Right lobe of liver (tissue), 4 donors: ENCODE measurements around the gene GOLGA8B.
"Not testable (repeated sequence)": the region's sequence is repeated elsewhere in the genome, so short reads cannot be mapped to it uniquely, and the experiment has no call there.

Source experiments
- POLR2A ChIP-seq: fragments of 450-650 bp; IDR thresholded peaks from one replicate; pipeline ENCODE4 v1.6.1; 2017; ENCODE audit warnings: antibody characterized with exemption, mild to moderate bottlenecking
- TF ChIP-seq, protein P1 (sequence below), 4 donors: fragments of 200-600 bp in 3 of 4; fragments of 450-650 bp in 1 of 4; IDR thresholded peaks; one replicate each; pipeline versions ENCODE4 v1.5.1 to v1.8.0; 2016 to 2022; ENCODE audit warnings: antibody characterized with exemption in 4 of 4, mild to moderate bottlenecking in 2 of 4
- donor health status: DM: no; HTN: no; CAD: no.
- donor health status: DM: no; HTN: no; CAD: no.
- donor health status: DM: no; HTN: yes; CAD: no.

DNA sequence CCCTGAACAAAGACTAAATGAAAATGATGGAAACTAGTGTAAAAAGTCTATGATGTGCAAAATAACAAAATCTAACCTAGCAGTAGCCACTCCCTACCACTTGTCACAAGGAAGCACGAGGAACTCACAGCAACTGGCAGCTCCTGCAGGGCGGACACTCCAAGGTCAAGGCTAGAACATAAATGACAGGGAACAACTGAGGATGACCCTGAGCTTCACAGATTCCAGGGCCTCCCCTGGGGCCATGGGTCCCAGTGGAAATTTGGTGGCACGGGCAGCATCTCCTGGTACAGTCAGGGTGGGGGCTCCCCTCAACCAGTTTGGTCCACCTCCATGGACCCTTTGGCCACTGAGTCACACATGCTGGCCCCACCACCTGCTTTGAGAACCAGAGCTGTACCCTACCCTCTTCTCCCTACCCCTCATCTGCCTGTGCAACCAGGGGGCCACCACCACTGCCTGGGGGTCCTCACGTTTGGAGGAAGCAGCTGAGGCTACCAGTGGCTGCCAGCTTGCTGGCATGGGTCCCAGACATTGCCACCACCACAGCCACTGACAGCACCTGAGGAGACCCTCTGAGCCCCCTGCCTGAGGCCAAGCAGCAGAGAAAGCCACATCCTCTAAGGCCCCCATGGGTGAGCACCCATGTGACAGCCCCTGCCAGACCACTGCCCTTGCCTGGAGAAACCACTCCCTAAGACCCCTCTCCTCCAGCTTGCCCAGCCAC is 13.6 kb downstream of the GOLGA8B start:
- TF ChIP-seq, protein P1, sequence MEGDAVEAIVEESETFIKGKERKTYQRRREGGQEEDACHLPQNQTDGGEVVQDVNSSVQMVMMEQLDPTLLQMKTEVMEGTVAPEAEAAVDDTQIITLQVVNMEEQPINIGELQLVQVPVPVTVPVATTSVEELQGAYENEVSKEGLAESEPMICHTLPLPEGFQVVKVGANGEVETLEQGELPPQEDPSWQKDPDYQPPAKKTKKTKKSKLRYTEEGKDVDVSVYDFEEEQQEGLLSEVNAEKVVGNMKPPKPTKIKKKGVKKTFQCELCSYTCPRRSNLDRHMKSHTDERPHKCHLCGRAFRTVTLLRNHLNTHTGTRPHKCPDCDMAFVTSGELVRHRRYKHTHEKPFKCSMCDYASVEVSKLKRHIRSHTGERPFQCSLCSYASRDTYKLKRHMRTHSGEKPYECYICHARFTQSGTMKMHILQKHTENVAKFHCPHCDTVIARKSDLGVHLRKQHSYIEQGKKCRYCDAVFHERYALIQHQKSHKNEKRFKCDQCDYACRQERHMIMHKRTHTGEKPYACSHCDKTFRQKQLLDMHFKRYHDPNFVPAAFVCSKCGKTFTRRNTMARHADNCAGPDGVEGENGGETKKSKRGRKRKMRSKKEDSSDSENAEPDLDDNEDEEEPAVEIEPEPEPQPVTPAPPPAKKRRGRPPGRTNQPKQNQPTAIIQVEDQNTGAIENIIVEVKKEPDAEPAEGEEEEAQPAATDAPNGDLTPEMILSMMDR (IDR thresholded peaks at IDR 0.05), result not testable (repeated sequence)
- TF ChIP-seq POLR2A, result not testable (repeated sequence)
